NCI-H1694 treated with DMSO at 0.1 percent for 48 hours (cell line): ENCODE results near the gene PTPRU.
A peak's percentile ranks its signal among the peaks of the same experiment; 100 is the strongest.

Source experiments
- DNase-seq: peaks from one replicate; lab custom pipeline; 2025; lab: John Stamatoyannopoulos, UW

The PTPRU gene

GRCh38 chr1:29245876-29246275 is 9.6 kb downstream of the PTPRU start:
- DNase-seq: peak; percentile 46

GRCh38 chr1:29247044-29247443 is 10.7 kb downstream of the PTPRU start:
- no peak for DNase-seq

GRCh38 chr1:29247571-29248273 is 11.4 kb downstream of the PTPRU start:
- no peak for DNase-seq

GRCh38 chr1:29248409-29248808 is 12.1 kb downstream of the PTPRU start:
- DNase-seq: no peak

- DNase-seq: no peak
Measured at GRCh38 chr1:29249170-29249691, 12.9 kb downstream of the PTPRU start.

GRCh38 chr1:29249951-29250581 is 13.7 kb downstream of the PTPRU start:
- DNase-seq: no peak

GRCh38 chr1:29251164-29252124 is 15.1 kb downstream of the PTPRU start:
- no peak for DNase-seq

GRCh38 chr1:29253180-29253579 is 16.9 kb downstream of the PTPRU start:
- DNase-seq: no peak

GRCh38 chr1:29254346-29254745 is 18.0 kb downstream of the PTPRU start:
- no peak for DNase-seq

GRCh38 chr1:29255134-29255666 is 18.9 kb downstream of the PTPRU start:
- DNase-seq: no peak

GRCh38 chr1:29256394-29256793 is 20.1 kb downstream of the PTPRU start:
- peak; percentile 35 for DNase-seq

- DNase-seq: peak; percentile 23
Measured at GRCh38 chr1:29256979-29257804, 20.9 kb downstream of the PTPRU start.

GRCh38 chr1:29258189-29258975 is 22.1 kb downstream of the PTPRU start:
- no peak for DNase-seq

GRCh38 chr1:29258976-29259801 is 22.9 kb downstream of the PTPRU start:
- no peak for DNase-seq

- no peak for DNase-seq
Measured at GRCh38 chr1:29259802-29260441, 23.6 kb downstream of the PTPRU start.

GRCh38 chr1:29260531-29260930 is 24.2 kb downstream of the PTPRU start:
- no peak for DNase-seq

- no peak for DNase-seq
Measured at GRCh38 chr1:29264773-29265389, 28.6 kb downstream of the PTPRU start.

- no peak for DNase-seq
Measured at GRCh38 chr1:29266912-29267311, 30.6 kb downstream of the PTPRU start.
